AG04450 (cell line): ENCODE measurements around the gene KIAA1671. TPM values are rescaled to one million over a fixed set of nuclear protein-coding genes. Genes with fewer than 3 reads are reported as not detected.

Experiments
- CTCF ChIA-PET: fragments of 300-600, 350-600 bp; formaldehyde crosslinking; extraction: SDS; loops from one replicate; lab custom pipeline; 2022; ENCODE audit warnings: antibody characterized with exemption, inconsistent platforms; lab: Charles Lee
- POLR2A ChIA-PET: fragments of 350-600 bp; formaldehyde crosslinking; extraction: SDS; loops from one replicate; lab custom pipeline; 2021; ENCODE audit warnings: antibody characterized with exemption, inconsistent platforms; lab: Yijun Ruan, JAX
- DNase-seq: peaks from one replicate; pipeline ENCODE4 v3.0.0-alpha.2; 2011; ENCODE audit warnings: low read depth, low spot score
- H3K27ac ChIP-seq: one replicate; pipeline ENCODE4 v1.5.1; 2012; ENCODE audit warnings: low read depth, low read length, control low read depth
- H3K27me3 ChIP-seq: one replicate; pipeline ENCODE4 v1.6.0; 2012; ENCODE audit warnings: low read length; ENCODE audit not compliant: control insufficient read depth, insufficient read depth
- H3K4me3 ChIP-seq: 2 replicates; pipeline ENCODE4 v1.5.1; 2011; ENCODE audit warnings: mild to moderate bottlenecking, low read depth, low read length, control low read depth
- H3K9me3 ChIP-seq: 2 replicates; pipeline ENCODE4 v1.5.1; 2012; ENCODE audit warnings: low read length; ENCODE audit not compliant: control insufficient read depth, insufficient read depth
- CTCF ChIP-seq: IDR thresholded peaks from 2 replicates; pipeline ENCODE4 v1.5.1; 2011; ENCODE audit warnings: low read depth, low read length, control low read depth, inconsistent platforms
- polyA plus RNA-seq: library from polyadenylated mRNA; depleted of rRNA; stranded (reverse); fragments of >200 nt; gene quantifications from 2 replicates; pipeline ENCODE4 v1.2.3, GENCODE V29; 2011

KIAA1671 gene
- polyA plus RNA-seq, 1 experiment: 0.02 TPM

- Histone ChIP-seq H3K4me3 (no peak overlapping the region), H3K27me3 (no peaks in the 10 kb centered on the region), H3K9me3 (no peaks in the 10 kb centered on the region), H3K27ac (no peak overlapping the region)
- CTCF ChIA-PET: no interaction called here
- TF ChIP-seq CTCF: no peak
- POLR2A ChIA-PET: no interaction called here
- DNase-seq: no peak
Observed at GRCh38 chr22:25149014-25149413, 196.5 kb downstream of the KIAA1671 start.

- H3K27ac ChIP-seq: no peak overlapping the region
- no peaks in the 10 kb centered on the region for H3K27me3 ChIP-seq
- no peaks in the 10 kb centered on the region for H3K9me3 ChIP-seq
- no peak for TF ChIP-seq CTCF
- ChIA-PET POLR2A (no interaction called here), CTCF (no interaction called here)
- DNase-seq: no peak
- H3K4me3 ChIP-seq: no peak overlapping the region
Observed at GRCh38 chr22:25153961-25154666, 201.6 kb downstream of the KIAA1671 start.

GRCh38 chr22:25154667-25154999 is 202.1 kb downstream of the KIAA1671 start:
- CTCF ChIA-PET: no interaction called here
- H3K27ac ChIP-seq: no peak overlapping the region
- no peak overlapping the region for H3K4me3 ChIP-seq
- H3K9me3 ChIP-seq: no peaks in the 10 kb centered on the region
- no peak for TF ChIP-seq CTCF
- no peaks in the 10 kb centered on the region for H3K27me3 ChIP-seq
- DNase-seq: no peak
- POLR2A ChIA-PET: no interaction called here

GRCh38 chr22:25156736-25157135 is 204.2 kb downstream of the KIAA1671 start:
- no peak overlapping the region for H3K27ac ChIP-seq
- DNase-seq: no peak
- H3K9me3 ChIP-seq: peaks cover 3% of the 10 kb centered on the region; the same call in 1 of the 2 replicates
- H3K4me3 ChIP-seq: no peak overlapping the region
- ChIA-PET CTCF (no interaction called here), POLR2A (no interaction called here)
- no peak for TF ChIP-seq CTCF
- no peaks in the 10 kb centered on the region for H3K27me3 ChIP-seq

GRCh38 chr22:25159028-25159427 is 206.5 kb downstream of the KIAA1671 start:
- Histone ChIP-seq H3K4me3 (no peak overlapping the region), H3K27ac (no peak overlapping the region), H3K9me3 (peaks cover 3% of the 10 kb centered on the region; the same call in 1 of the 2 replicates), H3K27me3 (no peaks in the 10 kb centered on the region)
- CTCF ChIA-PET: no interaction called here
- POLR2A ChIA-PET: no interaction called here
- no peak for DNase-seq
- no peak for TF ChIP-seq CTCF
